ENCODE measurements around the gene LRRK1. TPM values are rescaled to one million over a fixed set of nuclear protein-coding genes. Genes with fewer than 3 reads are reported as not detected.

Gene LRRK1
- total and polyA plus RNA-seq, 2 experiments from 2014 or later: 6.2 to 6.4 TPM

DNA sequence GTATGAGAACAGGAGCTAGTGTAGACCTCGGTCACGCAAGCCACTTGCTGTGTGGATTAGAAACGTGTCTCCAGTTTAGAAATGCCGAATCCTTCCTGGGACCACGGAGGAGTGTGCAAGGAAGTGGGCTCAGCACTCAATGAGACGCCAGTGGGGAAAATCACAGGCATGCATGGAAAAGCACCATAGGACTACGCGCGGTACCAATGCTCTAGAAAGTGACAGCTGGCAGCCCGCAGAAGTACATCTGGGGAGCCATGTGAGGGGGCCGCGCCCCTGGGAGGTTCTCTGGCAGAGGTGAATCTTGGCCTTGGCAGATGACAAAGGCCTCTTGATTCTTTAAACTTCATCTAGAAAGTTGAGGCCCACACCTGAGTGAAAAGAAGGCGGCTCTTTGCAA lies 99.3 kb downstream of the LRRK1 start:
- 88 to 89% methylated on average over 13 of the region's 13 CpGs for WGBS, 2 experiments (ENCODE audit: low coverage in 1 of 2, low lambda C conversion rate in 2 of 2, missing lambda C conversion rate in 2 of 2)
- H3K4me2 ChIP-seq (ENCODE audit: unreplicated experiment): no peak overlapping the region
- no peaks in the 10 kb centered on the region for H3F3A ChIP-seq (ENCODE audit: insufficient read depth)
- in situ Hi-C loops (cut with MboI): loop anchor here (5.0 to 25.0 kb wide), 2 partner anchors 239 to 681 kb away; partner anchors contain the start of gene ADAMTS17
- no peaks in the 10 kb centered on the region for H3K9me3 ChIP-seq (ENCODE audit: low read depth)
- no peaks in the 10 kb centered on the region for H3K4me1 ChIP-seq (ENCODE audit: insufficient read depth)
- TF ChIP-seq EZH2 (IDR thresholded peaks at IDR 0.05; ENCODE audit: insufficient read depth, poor library complexity, severe bottlenecking) (no peak), EZH2phosphoT487 (IDR thresholded peaks at IDR 0.05; ENCODE audit: insufficient read depth, low read depth) (no peak)
- H3K79me2 ChIP-seq (ENCODE audit: insufficient read depth): no peaks in the 10 kb centered on the region
- no peaks in the 10 kb centered on the region for H3K9me2 ChIP-seq (ENCODE audit: insufficient read depth)
- no peak overlapping the region for H3K4me3 ChIP-seq
- no peaks in the 10 kb centered on the region for H4K20me1 ChIP-seq (ENCODE audit: insufficient read depth)
- H3K9ac ChIP-seq: no peak overlapping the region
- no peak overlapping the region for H3K27ac ChIP-seq
- 0 out of 2 replicates have a peak, but pooled peaks cover 3% of the 10 kb centered on the region for H3K36me3 ChIP-seq (ENCODE audit: low read depth)
- no peak for DNase-seq
- H3K27me3 ChIP-seq (replicated peaks; ENCODE audit: insufficient read depth): no peaks in the 10 kb centered on the region
- no peak overlapping the region for H2AFZ ChIP-seq

DNA sequence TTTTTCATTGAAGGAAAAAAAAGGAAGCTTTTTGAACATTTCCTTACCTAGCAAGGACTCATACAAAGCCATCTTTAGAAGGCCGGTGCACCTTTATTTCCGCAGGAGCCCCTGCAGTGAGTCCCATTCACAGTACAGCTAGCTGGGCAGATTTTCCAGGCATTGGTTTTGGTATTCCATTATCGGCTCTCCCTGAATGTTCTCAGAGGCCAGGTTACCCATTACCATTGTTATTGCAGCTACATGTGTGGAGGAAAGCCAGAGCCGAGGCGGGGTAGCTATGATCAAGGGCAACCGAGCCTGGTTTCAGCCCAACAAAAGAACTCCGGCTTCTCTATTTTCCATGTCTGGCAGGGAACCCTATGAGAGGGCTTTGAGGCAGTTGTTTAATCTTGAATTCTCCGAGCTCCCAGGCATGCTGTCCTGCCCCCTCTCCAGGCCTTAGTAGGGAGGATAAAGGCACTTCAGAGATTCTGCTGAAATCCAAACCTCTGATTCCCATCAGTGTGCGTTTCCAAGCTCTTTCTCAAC lies 100.3 kb downstream of the LRRK1 start:
- H3K36me3 ChIP-seq (ENCODE audit: low read depth): 0 out of 2 replicates have a peak, but pooled peaks cover 3% of the 10 kb centered on the region
- H3K4me3 ChIP-seq: no peak overlapping the region
- H3K4me1 ChIP-seq (ENCODE audit: insufficient read depth): no peaks in the 10 kb centered on the region
- no peak for DNase-seq
- no peak for TF ChIP-seq EZH2 (IDR thresholded peaks at IDR 0.05; ENCODE audit: insufficient read depth, poor library complexity, severe bottlenecking)
- TF ChIP-seq EZH2phosphoT487 (IDR thresholded peaks at IDR 0.05; ENCODE audit: insufficient read depth, low read depth): no peak
- no peaks in the 10 kb centered on the region for H3K9me2 ChIP-seq (ENCODE audit: insufficient read depth)
- H4K20me1 ChIP-seq (ENCODE audit: insufficient read depth): no peaks in the 10 kb centered on the region
- H3K9ac ChIP-seq: no peak overlapping the region
- H3K27ac ChIP-seq: no peak overlapping the region
- in situ Hi-C loops (cut with MboI): loop anchor here (5.0 to 25.0 kb wide), 2 partner anchors 238 to 682 kb away; partner anchors contain the start of gene ADAMTS17
- H3K79me2 ChIP-seq (ENCODE audit: insufficient read depth): no peaks in the 10 kb centered on the region
- H3K9me3 ChIP-seq (ENCODE audit: low read depth): no peaks in the 10 kb centered on the region
- no peak overlapping the region for H3K4me2 ChIP-seq (ENCODE audit: unreplicated experiment)
- H2AFZ ChIP-seq: no peak overlapping the region
- WGBS, 2 experiments (ENCODE audit: low coverage in 1 of 2, low lambda C conversion rate in 2 of 2, missing lambda C conversion rate in 2 of 2): 93 to 94% methylated on average over 9 of the region's 9 CpGs
- no peaks in the 10 kb centered on the region for H3K27me3 ChIP-seq (replicated peaks; ENCODE audit: insufficient read depth)
- no peaks in the 10 kb centered on the region for H3F3A ChIP-seq (ENCODE audit: insufficient read depth)

DNA sequence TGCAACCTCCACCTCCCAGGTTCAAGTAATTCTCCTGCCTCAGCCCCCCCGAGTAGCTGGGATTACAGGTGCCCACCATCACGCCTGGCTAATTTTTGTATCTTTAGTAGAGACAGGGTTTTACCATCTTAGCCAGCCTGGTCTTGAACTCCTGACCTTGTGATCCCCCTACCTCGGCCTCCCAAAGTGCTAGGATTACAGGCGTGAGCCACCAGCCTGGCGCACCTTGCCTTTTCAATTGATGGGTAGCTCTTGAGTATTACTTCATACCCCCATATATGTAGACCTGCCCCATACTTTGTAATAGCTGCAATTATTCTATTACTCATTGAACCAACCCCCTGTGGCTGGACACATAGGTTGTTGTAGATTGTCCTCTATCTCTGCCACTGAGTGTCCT lies 101.3 kb downstream of the LRRK1 start:
- no peaks in the 10 kb centered on the region for H3F3A ChIP-seq (ENCODE audit: insufficient read depth)
- no peak overlapping the region for H3K9ac ChIP-seq
- no peaks in the 10 kb centered on the region for H3K9me2 ChIP-seq (ENCODE audit: insufficient read depth)
- H3K27me3 ChIP-seq (replicated peaks; ENCODE audit: insufficient read depth): no peaks in the 10 kb centered on the region
- H3K4me1 ChIP-seq (ENCODE audit: insufficient read depth): no peaks in the 10 kb centered on the region
- H3K36me3 ChIP-seq (ENCODE audit: low read depth): 0 out of 2 replicates have a peak, but pooled peaks cover 3% of the 10 kb centered on the region
- H3K27ac ChIP-seq: no peak overlapping the region
- no peak overlapping the region for H3K4me3 ChIP-seq
- no peak overlapping the region for H3K4me2 ChIP-seq (ENCODE audit: unreplicated experiment)
- H3K9me3 ChIP-seq (ENCODE audit: low read depth): no peaks in the 10 kb centered on the region
- WGBS, 2 experiments (ENCODE audit: low coverage in 1 of 2, low lambda C conversion rate in 2 of 2, missing lambda C conversion rate in 2 of 2): 95 to 99% methylated on average over 5 of the region's 5 CpGs
- no peaks in the 10 kb centered on the region for H4K20me1 ChIP-seq (ENCODE audit: insufficient read depth)
- DNase-seq: no peak
- TF ChIP-seq EZH2 (IDR thresholded peaks at IDR 0.05; ENCODE audit: insufficient read depth, poor library complexity, severe bottlenecking) (no peak), EZH2phosphoT487 (IDR thresholded peaks at IDR 0.05; ENCODE audit: insufficient read depth, low read depth) (no peak)
- H2AFZ ChIP-seq: no peak overlapping the region
- in situ Hi-C loops (cut with MboI): loop anchor here (25.0 kb wide), 1 partner anchor 683 kb away; the partner anchor contains the start of gene ADAMTS17
- no peaks in the 10 kb centered on the region for H3K79me2 ChIP-seq (ENCODE audit: insufficient read depth)

DNA sequence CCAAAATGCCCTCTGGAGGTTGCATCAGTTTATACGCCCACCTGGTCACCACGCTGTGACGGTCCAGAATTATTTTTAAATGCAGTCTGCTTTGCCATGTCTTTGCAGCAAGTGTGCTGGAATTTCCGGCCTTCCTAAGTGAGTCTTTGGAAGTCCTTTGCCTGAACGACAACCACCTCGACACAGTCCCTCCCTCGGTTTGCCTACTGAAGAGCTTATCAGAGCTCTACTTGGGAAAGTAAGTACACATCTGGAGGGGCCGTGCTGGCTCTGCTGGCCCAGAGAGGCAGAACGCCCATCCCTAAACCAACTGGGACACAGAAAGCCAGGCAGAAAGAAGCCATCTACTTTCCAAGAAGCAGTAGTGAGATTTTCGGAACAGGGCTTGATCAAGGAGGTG lies 101.8 kb downstream of the LRRK1 start:
- no peak overlapping the region for H2AFZ ChIP-seq
- no peaks in the 10 kb centered on the region for H3K27me3 ChIP-seq (replicated peaks; ENCODE audit: insufficient read depth)
- TF ChIP-seq EZH2phosphoT487 (IDR thresholded peaks at IDR 0.05; ENCODE audit: insufficient read depth, low read depth) (no peak), EZH2 (IDR thresholded peaks at IDR 0.05; ENCODE audit: insufficient read depth, poor library complexity, severe bottlenecking) (no peak)
- H3K9me2 ChIP-seq (ENCODE audit: insufficient read depth): no peaks in the 10 kb centered on the region
- no peak overlapping the region for H3K9ac ChIP-seq
- no peaks in the 10 kb centered on the region for H3K79me2 ChIP-seq (ENCODE audit: insufficient read depth)
- no peaks in the 10 kb centered on the region for H3K4me1 ChIP-seq (ENCODE audit: insufficient read depth)
- H4K20me1 ChIP-seq (ENCODE audit: insufficient read depth): no peaks in the 10 kb centered on the region
- DNase-seq: no peak
- no peaks in the 10 kb centered on the region for H3F3A ChIP-seq (ENCODE audit: insufficient read depth)
- H3K36me3 ChIP-seq (ENCODE audit: low read depth): 0 out of 2 replicates have a peak, but pooled peaks cover 3% of the 10 kb centered on the region
- H3K9me3 ChIP-seq (ENCODE audit: low read depth): no peaks in the 10 kb centered on the region
- H3K27ac ChIP-seq: no peak overlapping the region
- in situ Hi-C loops (cut with MboI): loop anchor here (25.0 kb wide), 1 partner anchor 684 kb away; the partner anchor contains the start of gene ADAMTS17
- 90 to 94% methylated on average over 10 of the region's 10 CpGs for WGBS, 2 experiments (ENCODE audit: low coverage in 1 of 2, low lambda C conversion rate in 2 of 2, missing lambda C conversion rate in 2 of 2)
- H3K4me3 ChIP-seq: no peak overlapping the region
- H3K4me2 ChIP-seq (ENCODE audit: unreplicated experiment): no peak overlapping the region
